GM12865 (cell line): Measurements from ENCODE around the gene PDE7B.

Source experiments
- DNase-seq: peaks from one replicate; pipeline ENCODE4 v3.0.0; 2010; ENCODE audit warnings: low read depth
- H3K4me3 ChIP-seq: 2 replicates; pipeline ENCODE4 v1.5.1; 2011; ENCODE audit warnings: mild to moderate bottlenecking, low read depth, low read length, control low read depth
- TF ChIP-seq, protein P1 (sequence below): IDR thresholded peaks from 2 replicates; pipeline ENCODE4 v1.5.1; 2011; ENCODE audit warnings: low read length, control low read depth, low read depth, inconsistent platforms; ENCODE audit not compliant: insufficient read depth; ENCODE audit errors: missing control alignments

The PDE7B gene

DNA sequence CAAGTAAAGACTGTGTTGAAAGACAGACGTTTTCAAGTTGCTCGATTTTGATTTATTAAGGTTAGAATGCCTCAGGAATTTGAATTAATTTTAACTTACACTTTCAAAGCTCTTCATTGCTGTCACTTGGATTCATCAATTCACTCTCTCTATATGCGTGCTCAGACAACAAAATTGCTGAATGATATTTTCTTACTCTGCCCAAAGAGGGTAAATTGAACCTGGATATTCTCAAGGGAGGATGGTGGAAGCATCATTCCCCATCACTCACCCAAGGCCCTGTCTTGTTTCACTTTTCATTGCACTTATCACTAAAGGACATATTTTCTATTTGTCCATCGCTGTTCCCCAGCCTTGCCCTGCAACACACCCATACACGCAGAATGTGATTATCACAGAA is 102.3 kb downstream of the PDE7B start:
- no peak overlapping the region for H3K4me3 ChIP-seq
- TF ChIP-seq, protein P1, sequence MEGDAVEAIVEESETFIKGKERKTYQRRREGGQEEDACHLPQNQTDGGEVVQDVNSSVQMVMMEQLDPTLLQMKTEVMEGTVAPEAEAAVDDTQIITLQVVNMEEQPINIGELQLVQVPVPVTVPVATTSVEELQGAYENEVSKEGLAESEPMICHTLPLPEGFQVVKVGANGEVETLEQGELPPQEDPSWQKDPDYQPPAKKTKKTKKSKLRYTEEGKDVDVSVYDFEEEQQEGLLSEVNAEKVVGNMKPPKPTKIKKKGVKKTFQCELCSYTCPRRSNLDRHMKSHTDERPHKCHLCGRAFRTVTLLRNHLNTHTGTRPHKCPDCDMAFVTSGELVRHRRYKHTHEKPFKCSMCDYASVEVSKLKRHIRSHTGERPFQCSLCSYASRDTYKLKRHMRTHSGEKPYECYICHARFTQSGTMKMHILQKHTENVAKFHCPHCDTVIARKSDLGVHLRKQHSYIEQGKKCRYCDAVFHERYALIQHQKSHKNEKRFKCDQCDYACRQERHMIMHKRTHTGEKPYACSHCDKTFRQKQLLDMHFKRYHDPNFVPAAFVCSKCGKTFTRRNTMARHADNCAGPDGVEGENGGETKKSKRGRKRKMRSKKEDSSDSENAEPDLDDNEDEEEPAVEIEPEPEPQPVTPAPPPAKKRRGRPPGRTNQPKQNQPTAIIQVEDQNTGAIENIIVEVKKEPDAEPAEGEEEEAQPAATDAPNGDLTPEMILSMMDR = no peak
- no peak for DNase-seq

DNA sequence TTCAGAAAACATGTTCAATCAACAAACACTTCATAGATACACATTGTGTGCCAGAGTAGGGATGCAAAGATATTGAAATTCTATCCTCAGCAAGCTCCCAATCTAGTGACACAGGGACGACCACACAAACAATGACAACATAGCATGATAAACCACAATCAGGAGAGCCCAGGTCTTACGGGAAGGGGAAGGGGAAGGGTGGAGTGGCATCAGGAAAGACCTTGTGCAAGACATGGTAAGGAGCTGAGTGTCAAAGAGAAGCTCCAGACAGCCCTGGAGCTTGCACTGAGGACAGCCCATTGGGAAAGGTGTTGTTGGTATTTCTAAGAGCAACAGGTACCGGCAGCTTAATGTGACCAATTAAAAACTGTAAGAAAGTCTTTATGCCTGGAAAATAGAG is 103.6 kb downstream of the PDE7B start:
- no peak for DNase-seq
- TF ChIP-seq, protein P1 = no peak
- no peak overlapping the region for H3K4me3 ChIP-seq

DNA sequence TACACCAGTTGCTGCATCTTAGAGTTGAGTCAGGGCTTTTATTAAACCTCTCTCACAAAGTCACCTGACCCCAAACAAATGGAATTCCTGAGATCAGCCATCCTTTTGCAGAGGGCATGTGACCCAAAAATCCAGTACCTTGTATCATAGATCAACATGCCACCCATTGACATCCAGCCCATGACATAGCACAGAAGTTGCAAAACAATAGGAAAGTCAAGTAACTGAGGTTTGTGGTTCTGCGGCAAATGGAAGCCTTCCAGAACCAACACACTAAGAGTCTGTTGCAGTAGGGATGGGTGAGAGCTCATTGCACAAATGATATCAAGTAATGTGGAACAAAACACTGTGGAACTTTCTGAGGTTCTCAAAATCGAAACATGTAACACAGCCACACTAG is 111.2 kb downstream of the PDE7B start:
- DNase-seq = no peak
- H3K4me3 ChIP-seq = no peak overlapping the region
- TF ChIP-seq, protein P1 = no peak

DNA sequence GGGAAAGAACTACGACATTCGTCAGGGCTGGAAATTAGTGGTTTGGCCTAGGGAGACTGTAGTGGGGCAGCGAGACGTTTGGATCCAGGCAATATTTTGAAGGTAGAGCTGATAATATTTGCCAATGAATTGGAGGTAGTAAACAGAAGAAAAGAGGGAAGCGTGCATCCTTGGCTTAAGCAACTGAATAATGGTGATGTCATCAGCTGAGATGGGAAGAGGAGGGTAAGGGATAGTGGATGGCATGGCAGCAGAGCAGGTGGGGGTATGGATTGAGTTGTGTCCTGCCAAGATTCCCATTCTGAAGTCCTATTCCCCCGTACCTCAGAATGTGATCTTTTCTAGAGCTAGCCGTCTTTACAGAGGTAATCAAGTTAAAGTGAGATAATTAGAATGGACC is 119.2 kb downstream of the PDE7B start:
- no peak for DNase-seq
- TF ChIP-seq, protein P1 = no peak
- no peak overlapping the region for H3K4me3 ChIP-seq

DNA sequence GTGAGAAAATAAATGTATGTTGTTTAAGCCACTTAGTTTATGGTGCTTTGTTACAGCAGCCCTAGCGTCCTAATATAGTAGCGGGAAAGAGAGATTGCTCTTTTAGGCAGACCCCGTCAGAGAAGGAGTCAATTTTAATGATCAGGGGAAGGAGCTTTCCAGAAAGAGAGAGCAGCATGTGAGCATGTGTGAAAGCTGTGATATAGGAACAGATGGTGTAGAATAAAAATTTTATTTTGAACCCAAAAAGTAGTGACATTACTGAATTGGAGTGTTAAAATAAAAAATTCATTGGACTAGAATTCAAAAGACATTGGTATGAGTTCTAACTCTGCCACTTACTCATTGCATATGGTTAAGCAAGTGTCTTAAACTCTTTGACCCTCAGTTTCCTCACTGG is 119.8 kb downstream of the PDE7B start:
- no peak overlapping the region for H3K4me3 ChIP-seq
- no peak for DNase-seq
- TF ChIP-seq, protein P1 = no peak

DNA sequence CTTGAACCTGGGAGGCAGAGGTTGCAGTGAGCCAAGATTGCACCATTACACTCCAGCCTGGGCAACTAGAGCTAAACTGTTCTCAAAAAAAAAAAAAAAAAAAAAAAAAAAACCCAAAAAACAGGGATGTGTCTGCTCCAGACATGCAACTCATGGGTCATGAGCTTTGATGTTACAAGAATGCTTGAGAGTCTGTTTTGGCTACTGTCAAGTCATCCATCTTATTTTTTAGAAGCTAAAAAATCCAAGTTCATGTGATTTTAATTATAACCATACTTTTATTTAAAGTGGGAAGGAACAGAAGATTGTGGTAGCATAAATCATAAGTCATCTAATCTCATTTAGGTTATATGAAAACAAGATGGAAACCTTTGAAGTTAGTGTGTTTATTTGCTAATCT is 120.6 kb downstream of the PDE7B start:
- H3K4me3 ChIP-seq = no peak overlapping the region
- TF ChIP-seq, protein P1 = no peak
- no peak for DNase-seq

DNA sequence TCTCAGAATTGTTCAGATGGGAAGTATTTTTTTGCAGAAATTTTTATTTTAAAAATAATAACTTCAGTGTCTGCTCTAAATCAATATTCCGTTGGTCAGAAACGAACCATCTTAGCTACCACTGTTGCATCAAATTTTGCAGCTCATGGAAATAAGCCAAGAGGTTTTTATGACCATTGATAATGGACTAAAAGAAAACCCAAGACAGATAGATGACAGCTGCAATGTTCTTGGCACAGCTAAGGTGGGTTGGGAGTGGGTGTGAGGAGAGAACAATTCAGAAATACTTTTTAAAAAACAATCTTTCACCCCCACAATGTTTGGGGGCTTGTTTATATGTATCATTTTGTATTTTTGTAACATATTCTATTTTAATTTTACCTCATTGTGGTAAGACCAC is 121.1 kb downstream of the PDE7B start:
- DNase-seq = no peak
- TF ChIP-seq, protein P1 = no peak
- no peak overlapping the region for H3K4me3 ChIP-seq
